ENCODE results near the gene NRG3.

NRG3 gene

GRCh38 chr10:83017076-83017867 lies 1142.3 kb downstream of the NRG3 start:
- no peak for DNase-seq

- no peak for DNase-seq
Observed at GRCh38 chr10:83023662-83024061, 1148.7 kb downstream of the NRG3 start.

All from fibroblast of skin of abdomen (primary cell).